NCI-H82 treated with DMSO at 0.1 percent for 48 hours (cell line): ENCODE data around the gene ARMC6.

Experiments
- DNase-seq: peaks from one replicate; lab custom pipeline; 2025; ENCODE audit not compliant: unreplicated experiment; lab: John Stamatoyannopoulos, UW

Gene ARMC6

DNA sequence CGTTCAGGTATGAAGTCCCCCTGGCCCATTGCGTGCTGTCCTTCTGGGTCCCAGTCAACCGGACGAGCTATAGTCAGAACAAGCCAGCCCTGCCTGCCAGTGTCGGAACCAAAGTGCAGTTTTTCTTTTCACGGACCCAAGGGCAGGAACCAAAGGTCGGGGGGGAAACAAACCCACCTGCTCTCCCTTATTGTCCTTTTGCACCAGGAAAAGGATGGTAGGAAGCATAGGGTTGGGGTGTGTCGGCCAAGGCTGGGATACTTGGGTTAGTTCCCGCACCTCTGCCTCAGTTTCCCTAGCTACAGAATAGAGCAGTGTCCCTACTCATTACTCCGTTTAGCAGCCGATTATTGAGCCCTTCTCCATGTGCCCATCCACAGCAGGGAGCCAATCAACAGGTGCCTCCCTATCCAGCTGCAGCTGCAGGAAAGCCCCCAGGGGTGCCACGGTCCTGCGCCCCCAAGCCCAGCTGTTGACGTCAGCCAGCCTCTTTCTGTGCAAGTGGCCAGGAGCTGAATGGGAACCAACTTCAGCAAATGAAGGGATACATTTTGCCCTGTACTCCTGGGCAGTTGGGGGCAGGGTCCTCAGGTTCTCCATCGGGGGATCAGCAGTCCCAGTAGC is 21.0 kb downstream of the ARMC6 start:
- DNase-seq = no peak

GRCh38 chr19:19054939-19055440 is 21.6 kb downstream of the ARMC6 start:
- no peak for DNase-seq

DNA sequence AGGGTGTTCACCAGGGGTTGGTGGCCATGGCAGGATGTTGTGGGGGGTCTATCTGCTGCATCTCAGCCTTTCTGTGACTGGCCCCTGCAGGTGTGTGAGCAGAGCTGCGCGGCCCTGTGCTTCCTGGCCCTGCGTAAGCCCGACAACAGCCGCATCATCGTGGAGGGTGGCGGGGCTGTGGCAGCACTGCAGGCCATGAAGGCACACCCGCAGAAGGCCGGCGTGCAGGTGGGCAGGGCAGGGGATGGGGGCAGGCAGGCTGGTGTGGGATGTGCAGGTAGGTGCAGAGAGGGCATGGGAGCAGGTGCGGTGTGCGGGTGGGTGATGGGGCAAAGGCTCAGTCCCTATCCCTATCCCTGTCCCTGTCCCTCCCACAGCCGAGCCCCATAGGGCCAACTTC is 22.3 kb downstream of the ARMC6 start:
- no peak for DNase-seq

DNA sequence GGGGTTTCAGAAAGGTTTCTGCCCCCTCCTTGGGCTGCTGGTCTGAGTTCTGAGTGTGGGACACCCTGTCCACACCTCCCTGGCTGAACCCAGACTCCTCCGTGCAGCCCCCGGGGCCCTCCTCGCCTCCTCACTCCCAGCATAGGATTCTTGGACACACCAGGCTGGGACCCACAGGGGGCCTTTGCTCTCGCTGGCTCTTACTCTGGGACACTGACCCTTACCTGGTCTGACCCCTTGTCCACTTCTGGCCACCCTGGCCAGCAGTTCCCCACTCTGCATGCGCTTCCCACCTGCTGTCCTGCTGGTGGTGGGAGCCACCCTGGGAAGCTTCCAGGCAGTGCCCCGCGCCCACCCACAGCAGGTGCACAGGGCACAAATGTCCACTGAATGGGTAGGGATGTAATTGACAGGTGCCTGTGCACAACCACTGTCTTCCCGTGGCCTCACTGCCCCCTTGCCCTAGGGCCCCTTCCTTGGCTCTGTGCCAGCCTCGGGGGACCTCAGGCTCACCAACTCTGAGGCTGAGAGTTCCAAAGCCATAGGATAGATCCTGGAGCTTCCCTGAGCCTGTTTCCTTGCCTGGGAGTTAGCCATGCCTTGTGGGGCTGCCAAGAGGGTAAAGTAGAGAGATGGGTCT is 23.4 kb downstream of the ARMC6 start:
- DNase-seq = no peak

- no peak for DNase-seq
These were observed 23.9 kb downstream of the ARMC6 start for GRCh38 chr19:19057317-19057716.

GRCh38 chr19:19057720-19058119 is 24.3 kb downstream of the ARMC6 start:
- no peak for DNase-seq

GRCh38 chr19:19059018-19059836 is 25.8 kb downstream of the ARMC6 start:
- DNase-seq = no peak

- DNase-seq = no peak
These were observed 26.6 kb downstream of the ARMC6 start for GRCh38 chr19:19059837-19060611.

DNA sequence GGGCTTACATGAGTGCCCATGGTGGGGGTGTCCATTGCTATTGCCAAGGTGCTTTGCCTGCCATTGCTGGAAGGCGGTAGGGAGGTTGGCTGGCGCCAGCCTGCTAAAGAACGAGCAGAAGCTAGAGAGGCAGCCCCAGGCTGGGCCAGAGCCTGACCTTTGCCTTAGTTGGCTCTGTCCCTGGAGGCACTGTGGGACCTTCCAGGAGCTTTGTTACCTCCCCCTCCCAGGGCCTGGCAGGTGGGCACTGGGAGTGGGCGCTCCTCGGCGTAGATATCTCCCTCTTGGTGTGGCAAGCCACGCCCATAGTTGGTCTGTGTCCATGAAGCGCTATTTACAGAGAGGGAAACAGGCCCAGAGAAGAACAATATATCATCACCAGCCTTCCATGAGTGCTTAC is 28.1 kb downstream of the ARMC6 start:
- no peak for DNase-seq

GRCh38 chr19:19062454-19063182 is 29.2 kb downstream of the ARMC6 start:
- DNase-seq = no peak

- DNase-seq = peak; percentile 100
These were observed 30.0 kb downstream of the ARMC6 start, which contains the start of gene SLC25A42 for GRCh38 chr19:19063183-19064097. TSS of gene SLC25A42 (plus strand) at chr19:19063994. CDS start at chr19:19096125, 32,131 bp downstream.

GRCh38 chr19:19064098-19064722 is 30.8 kb downstream of the ARMC6 start:
- peak; percentile 64 for DNase-seq

DNA sequence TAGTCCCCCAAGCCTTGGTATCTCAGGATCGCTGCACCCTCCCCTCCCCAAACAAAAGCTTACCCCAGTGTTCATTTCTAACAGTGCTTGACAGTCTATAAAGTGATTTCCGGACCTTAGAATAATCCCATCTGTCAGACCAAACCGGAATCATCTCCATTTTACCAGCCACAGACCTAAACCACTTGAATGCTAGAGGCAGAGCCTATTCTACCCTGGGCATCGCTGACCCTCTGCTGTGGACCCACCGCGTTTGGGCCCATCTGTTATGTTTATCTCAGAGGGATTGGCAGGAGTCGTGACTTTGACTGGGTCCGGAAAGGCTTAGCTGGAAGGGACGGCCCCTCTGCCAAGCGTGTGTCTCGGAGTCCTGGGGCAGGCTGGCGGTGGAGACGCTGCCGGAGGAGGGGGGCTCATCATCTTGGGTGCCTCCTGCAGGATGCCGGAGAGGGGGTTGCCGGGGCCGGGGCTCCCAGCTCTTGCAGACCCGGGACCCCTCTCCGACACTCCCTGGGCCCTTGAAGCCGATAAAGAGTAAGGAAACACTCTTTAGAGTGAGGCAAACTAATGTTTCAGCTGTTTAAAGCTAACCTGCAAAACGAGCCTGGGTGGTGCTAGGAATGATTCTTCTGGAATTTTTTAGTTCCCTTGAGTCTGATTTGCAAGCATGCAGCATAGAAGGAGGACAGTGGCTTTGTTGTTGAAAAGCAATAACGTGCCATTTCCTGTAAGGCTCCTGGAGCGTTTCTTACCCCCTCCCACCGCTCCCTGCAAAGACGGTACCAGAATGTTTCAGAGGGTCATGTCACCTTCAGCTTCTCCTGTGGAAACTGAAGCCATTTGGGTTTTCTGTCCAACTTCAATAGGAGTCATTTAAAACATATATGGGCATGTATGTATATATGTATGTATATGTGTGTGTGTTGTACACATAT is 31.7 kb downstream of the ARMC6 start:
- peak; percentile 45 for DNase-seq

GRCh38 chr19:19067276-19068072 is 34.1 kb downstream of the ARMC6 start:
- no peak for DNase-seq

DNA sequence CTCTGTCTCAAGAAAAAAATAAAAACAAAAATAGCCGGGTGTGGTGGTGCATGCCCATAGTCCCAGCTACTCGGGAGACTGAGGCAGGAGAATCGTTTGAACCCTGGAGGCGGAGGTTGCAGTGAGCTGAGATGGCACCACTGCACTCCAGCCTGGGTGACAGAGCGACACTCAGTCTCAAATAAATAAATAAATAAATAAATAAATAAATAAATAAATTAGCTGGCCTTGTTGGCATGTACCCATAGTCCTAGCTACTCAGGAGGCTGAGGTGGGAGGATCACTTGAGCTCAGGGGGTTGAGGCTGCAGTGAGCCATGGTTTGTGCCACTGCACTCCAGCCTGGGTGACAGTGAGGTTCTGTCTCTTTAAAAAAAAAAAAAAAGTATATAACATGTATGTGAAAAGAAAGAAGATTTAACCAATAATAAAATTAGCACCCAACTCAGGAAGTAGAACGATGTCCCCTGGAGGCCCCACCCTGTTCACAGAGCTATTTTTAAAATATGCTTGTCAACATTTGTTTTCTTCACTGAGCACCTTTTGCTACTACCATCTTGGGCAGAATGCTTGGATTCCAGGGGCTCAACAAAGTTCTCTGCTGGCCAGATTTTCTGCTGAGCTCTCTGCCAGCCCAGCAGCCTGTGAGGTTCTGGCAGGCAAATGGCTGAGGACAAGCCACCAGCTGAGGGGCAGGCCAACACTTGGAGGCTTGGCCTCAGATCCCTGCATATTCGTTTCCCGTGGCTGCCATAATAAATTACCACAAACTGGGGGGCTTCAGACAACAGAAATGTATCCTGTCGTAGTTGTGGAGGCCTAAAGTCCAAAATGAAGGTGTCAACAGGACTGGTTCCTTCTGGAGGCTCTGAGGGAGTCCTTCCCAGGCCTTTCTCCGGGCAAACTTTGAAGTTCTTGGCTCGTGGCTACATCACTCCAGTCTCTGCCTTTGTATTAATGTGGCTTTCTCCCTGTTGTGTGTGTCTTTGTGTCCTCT is 35.6 kb downstream of the ARMC6 start:
- no peak for DNase-seq

DNA sequence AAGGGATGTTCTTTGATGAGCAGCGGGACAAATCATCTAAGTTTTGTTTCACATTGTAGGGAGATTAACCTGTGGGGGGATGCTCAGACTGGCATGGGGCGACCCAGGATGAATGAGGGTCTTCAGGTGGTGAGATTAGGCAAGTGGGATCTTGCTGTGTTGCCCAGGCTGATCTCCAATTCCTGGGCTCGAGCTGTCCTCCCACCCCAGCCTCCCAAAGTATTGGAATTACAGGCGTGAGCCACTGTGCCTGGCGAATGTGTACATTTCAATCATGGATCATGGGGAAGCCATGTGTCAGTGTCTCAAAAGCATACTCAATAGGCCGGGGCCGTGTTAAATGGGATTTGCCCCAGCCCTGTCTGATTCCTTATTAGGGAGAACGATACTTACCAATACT is 38.5 kb downstream of the ARMC6 start:
- no peak for DNase-seq
